Measurements from ENCODE around the gene HSP90AA1. TPM values are rescaled to one million over a fixed set of nuclear protein-coding genes. Genes with fewer than 3 reads are reported as not detected.
A peak's percentile ranks its signal among the peaks of the same experiment; 100 is the strongest.
"Not testable (repeated sequence)": the region's sequence is repeated elsewhere in the genome, so short reads cannot be mapped to it uniquely, and the experiment has no call there.

Gene HSP90AA1
- total RNA-seq: 1,000 to 10,000 TPM; 1,385 to 1,509 (median 1,444) TPM

- Mint-ChIP-seq H3K4me1 (ENCODE audit: low read depth) (peaks cover 55% of the 10 kb centered on the region), H3K4me3 (peak within 1 kb of the TSS; percentile 99), H3K9me3 (no peaks in the 10 kb centered on the region), H3K36me3 (ENCODE audit: insufficient read depth) (peaks cover 40% of the 10 kb centered on the region), H3K27me3 (ENCODE audit: low read depth) (no peaks in the 10 kb centered on the region)
- ATAC-seq: peak; percentile 80 to 81
- peak; percentile 94 for DNase-seq
These were observed at the start of gene HSP90AA1 for GRCh38 chr14:102086972-102087761. TSS of gene HSP90AA1 (minus strand) at chr14:102087044. CDS start at chr14:102086378, 666 bp downstream.

DNA sequence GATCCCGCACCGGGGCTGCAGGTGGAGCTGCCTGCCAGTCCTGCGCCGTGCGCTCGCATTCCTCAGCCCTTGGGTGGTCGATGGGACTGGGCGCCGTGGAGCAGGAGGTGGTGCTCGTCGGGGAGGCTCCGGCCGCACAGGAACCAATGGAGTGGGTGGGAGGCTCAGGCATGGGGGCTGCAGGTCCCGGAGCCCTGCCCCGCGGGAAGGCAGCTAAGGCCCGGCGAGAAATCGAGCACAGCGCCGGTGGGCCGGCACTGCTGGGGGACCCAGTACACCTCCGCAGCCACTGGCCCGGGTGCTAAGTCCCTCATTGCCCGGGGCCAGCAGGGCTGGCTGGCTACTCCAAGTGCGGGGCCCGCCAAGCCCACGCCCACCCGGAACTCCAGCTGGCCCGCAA lies 48.6 kb upstream of the HSP90AA1 start:
- DNase-seq; ATAC-seq; H3K27me3 Mint-ChIP-seq (ENCODE audit: low read depth); H3K9me3 Mint-ChIP-seq; H3K36me3 Mint-ChIP-seq (ENCODE audit: insufficient read depth); H3K4me3 Mint-ChIP-seq: not testable (repeated sequence)
- H3K4me1 Mint-ChIP-seq (ENCODE audit: low read depth): peaks cover 11% of the 10 kb centered on the region

- H3K4me1 Mint-ChIP-seq (ENCODE audit: low read depth): peaks cover 10% of the 10 kb centered on the region
- not testable (repeated sequence) for H3K27me3 Mint-ChIP-seq (ENCODE audit: low read depth); DNase-seq; H3K36me3 Mint-ChIP-seq (ENCODE audit: insufficient read depth); ATAC-seq; H3K4me3 Mint-ChIP-seq; H3K9me3 Mint-ChIP-seq
These were observed 47.9 kb upstream of the HSP90AA1 start for GRCh38 chr14:102134719-102135118.

DNA sequence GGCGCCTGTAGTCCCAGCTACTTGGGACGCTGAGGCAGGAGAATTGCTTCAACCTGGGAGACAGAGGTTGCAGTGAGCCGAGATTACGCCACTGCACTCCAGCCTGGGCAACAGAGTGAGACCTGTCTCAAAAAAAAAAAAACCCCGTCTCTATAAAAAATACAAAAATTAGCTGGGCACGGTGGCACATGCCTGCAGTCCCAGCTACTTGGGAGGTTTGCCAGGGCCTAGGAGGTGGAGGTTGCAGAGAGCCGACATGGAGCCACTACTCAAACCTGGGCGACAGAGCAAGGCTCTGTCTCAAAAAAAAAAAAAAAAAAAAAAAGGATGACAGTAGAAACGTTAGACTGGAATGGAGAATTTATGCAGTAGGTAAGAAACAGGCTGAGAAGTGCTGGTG lies 47.2 kb upstream of the HSP90AA1 start:
- H3K27me3 Mint-ChIP-seq (ENCODE audit: low read depth); DNase-seq; H3K4me3 Mint-ChIP-seq; ATAC-seq; H3K9me3 Mint-ChIP-seq; H3K4me1 Mint-ChIP-seq (ENCODE audit: low read depth); H3K36me3 Mint-ChIP-seq (ENCODE audit: insufficient read depth): not testable (repeated sequence)

DNA sequence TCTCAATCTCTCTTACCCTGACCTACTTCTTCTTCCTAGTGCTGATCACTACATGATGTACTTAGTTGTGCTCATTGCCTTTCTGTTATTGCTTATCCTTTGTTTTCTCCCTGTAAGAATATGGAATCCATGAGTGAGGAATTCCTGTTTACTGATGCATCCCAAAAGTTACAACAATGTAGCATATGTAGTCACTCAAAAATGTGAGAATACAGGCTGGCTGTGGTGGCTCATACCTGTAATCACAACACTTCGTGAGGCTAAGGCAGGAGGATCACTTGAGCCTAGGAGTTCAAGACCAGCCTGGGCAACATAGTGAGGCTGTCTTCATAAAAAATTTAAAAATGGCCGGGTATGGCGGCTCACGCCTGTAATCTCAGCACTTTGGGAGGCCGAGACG lies 44.9 kb upstream of the HSP90AA1 start:
- no peak for ATAC-seq
- Mint-ChIP-seq H3K4me3 (no peak overlapping the region), H3K36me3 (ENCODE audit: insufficient read depth) (peaks cover 8% of the 10 kb centered on the region), H3K27me3 (ENCODE audit: low read depth) (no peaks in the 10 kb centered on the region), H3K4me1 (ENCODE audit: low read depth) (no peaks in the 10 kb centered on the region), H3K9me3 (no peaks in the 10 kb centered on the region)
- DNase-seq: no peak

DNA sequence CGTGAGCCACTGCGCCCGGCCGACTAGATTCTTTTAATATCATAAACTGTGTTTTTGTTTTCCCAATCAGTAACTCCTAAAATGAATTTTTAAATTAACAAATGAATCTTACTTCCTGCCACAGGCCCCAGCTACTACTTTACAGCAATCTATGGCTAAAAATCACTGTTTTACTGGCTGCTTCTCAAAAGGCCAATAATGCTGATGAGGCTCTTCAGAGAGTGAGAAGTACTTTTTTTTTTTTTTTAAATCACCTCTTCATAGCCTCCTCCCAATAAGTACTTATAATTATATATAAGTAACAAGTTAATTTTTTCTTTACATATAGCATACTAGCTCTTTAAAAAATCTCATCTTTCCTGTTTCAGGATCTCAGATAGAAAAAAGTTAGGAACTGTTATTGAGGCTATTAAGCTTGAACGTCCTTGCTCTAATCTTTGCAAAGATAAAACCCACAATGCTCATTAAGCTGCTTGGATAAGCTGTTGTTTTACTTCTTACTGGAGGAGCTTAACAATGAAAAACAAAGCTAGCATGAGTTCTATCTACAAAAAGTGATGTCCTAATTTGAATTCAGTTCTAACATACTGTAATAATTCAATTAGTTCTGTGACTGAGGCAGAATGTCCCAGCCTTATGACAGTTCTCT lies 40.1 kb upstream of the HSP90AA1 start:
- ATAC-seq: no peak
- Mint-ChIP-seq H3K4me1 (ENCODE audit: low read depth) (no peaks in the 10 kb centered on the region), H3K9me3 (no peaks in the 10 kb centered on the region), H3K4me3 (no peak overlapping the region), H3K27me3 (ENCODE audit: low read depth) (no peaks in the 10 kb centered on the region), H3K36me3 (ENCODE audit: insufficient read depth) (peaks cover 3% of the 10 kb centered on the region)
- DNase-seq: no peak

DNA sequence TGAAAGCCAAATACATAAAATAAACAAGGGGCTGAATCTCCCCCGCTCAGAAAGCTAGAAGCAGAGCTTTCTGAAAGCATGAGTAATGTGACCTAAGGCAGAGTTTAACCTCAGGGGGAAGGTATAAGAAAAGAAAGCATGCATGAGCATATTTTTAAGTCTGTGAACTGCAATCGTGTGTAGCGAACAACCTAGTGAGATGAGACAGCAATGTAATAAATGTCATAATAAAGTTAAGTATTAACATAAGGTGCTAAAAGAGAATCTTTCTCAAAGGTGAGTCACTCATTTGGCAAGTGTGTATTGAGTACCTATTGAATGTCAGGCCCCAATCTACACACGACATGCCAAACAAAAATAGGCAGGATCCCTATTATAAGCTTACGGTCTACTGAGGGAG lies 38.7 kb upstream of the HSP90AA1 start:
- H3K4me1 Mint-ChIP-seq (ENCODE audit: low read depth): no peaks in the 10 kb centered on the region
- H3K27me3 Mint-ChIP-seq (ENCODE audit: low read depth): no peaks in the 10 kb centered on the region
- peaks cover 2% of the 10 kb centered on the region for H3K36me3 Mint-ChIP-seq (ENCODE audit: insufficient read depth)
- DNase-seq (no peak), ATAC-seq (no peak)
- H3K9me3 Mint-ChIP-seq: no peaks in the 10 kb centered on the region
- no peak overlapping the region for H3K4me3 Mint-ChIP-seq

- DNase-seq: no peak
- no peaks in the 10 kb centered on the region for H3K9me3 Mint-ChIP-seq
- H3K27me3 Mint-ChIP-seq (ENCODE audit: low read depth): no peaks in the 10 kb centered on the region
- peaks cover 2% of the 10 kb centered on the region for H3K36me3 Mint-ChIP-seq (ENCODE audit: insufficient read depth)
- H3K4me3 Mint-ChIP-seq: no peak overlapping the region
- H3K4me1 Mint-ChIP-seq (ENCODE audit: low read depth): no peaks in the 10 kb centered on the region
- ATAC-seq: no peak
These were observed 37.6 kb upstream of the HSP90AA1 start for GRCh38 chr14:102124419-102124818.

DNA sequence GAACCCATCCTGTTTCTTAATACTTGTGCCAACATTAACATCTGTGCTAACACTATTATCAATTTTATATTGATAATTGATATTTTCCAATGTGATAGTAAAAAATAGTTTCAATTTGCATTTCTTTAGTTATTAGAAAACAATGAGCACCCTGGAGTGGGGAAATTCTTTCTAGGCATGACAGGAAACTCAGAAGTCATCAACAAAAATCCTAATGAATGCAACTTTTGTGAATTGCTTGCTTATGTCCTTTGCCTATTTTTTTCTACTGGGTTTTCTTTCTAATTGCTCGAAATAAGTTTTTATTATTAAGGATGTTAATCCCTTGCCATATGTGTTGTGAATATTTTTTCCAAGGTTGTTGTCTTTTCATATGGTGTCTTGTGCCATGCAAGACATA lies 34.7 kb upstream of the HSP90AA1 start:
- Mint-ChIP-seq H3K9me3 (no peaks in the 10 kb centered on the region), H3K27me3 (ENCODE audit: low read depth) (no peaks in the 10 kb centered on the region), H3K4me3 (no peak overlapping the region), H3K36me3 (ENCODE audit: insufficient read depth) (peaks cover 1% of the 10 kb centered on the region), H3K4me1 (ENCODE audit: low read depth) (no peaks in the 10 kb centered on the region)
- no peak for ATAC-seq
- no peak for DNase-seq

- Mint-ChIP-seq H3K9me3 (no peaks in the 10 kb centered on the region), H3K4me3 (no peak overlapping the region), H3K4me1 (ENCODE audit: low read depth) (no peaks in the 10 kb centered on the region), H3K27me3 (ENCODE audit: low read depth) (no peaks in the 10 kb centered on the region), H3K36me3 (ENCODE audit: insufficient read depth) (peaks cover 1% of the 10 kb centered on the region)
- ATAC-seq (no peak), DNase-seq (no peak)
These were observed 34.0 kb upstream of the HSP90AA1 start for GRCh38 chr14:102120888-102121287.

- no peaks in the 10 kb centered on the region for H3K9me3 Mint-ChIP-seq
- no peaks in the 10 kb centered on the region for H3K27me3 Mint-ChIP-seq (ENCODE audit: low read depth)
- H3K4me3 Mint-ChIP-seq: no peak overlapping the region
- DNase-seq (no peak), ATAC-seq (no peak)
- H3K36me3 Mint-ChIP-seq (ENCODE audit: insufficient read depth): peaks cover 1% of the 10 kb centered on the region
- no peaks in the 10 kb centered on the region for H3K4me1 Mint-ChIP-seq (ENCODE audit: low read depth)
These were observed 31.0 kb upstream of the HSP90AA1 start for GRCh38 chr14:102117852-102118251.

GRCh38 chr14:102116361-102117180 lies 29.7 kb upstream of the HSP90AA1 start:
- Mint-ChIP-seq H3K36me3 (ENCODE audit: insufficient read depth) (peaks cover 1% of the 10 kb centered on the region), H3K27me3 (ENCODE audit: low read depth) (no peaks in the 10 kb centered on the region), H3K4me1 (ENCODE audit: low read depth) (no peaks in the 10 kb centered on the region), H3K4me3 (no peak overlapping the region), H3K9me3 (no peaks in the 10 kb centered on the region)
- DNase-seq (no peak), ATAC-seq (no peak)

DNA sequence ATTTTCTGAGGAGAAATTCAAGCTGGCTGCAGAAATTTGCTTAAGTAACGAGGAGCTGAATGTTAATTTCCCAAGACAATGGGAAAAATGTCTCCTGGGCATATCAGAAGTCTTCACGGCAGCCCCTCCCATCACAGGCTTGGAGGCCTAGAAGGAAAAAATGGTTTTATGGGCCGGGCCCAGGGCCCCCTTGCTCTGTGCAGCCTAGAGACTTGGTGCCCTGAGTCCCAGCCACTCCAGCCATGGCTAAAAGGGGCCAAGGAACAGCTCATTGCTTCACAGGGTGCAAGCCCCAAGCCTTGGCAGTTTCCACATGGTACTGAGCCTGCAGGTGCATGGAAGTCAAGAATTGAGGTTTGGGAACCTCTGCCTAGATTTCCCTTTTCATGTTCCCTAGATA lies 24.3 kb upstream of the HSP90AA1 start:
- no peak for DNase-seq
- no peak for ATAC-seq
- H3K27me3 Mint-ChIP-seq (ENCODE audit: low read depth): no peaks in the 10 kb centered on the region
- no peaks in the 10 kb centered on the region for H3K4me1 Mint-ChIP-seq (ENCODE audit: low read depth)
- H3K9me3 Mint-ChIP-seq: no peaks in the 10 kb centered on the region
- H3K36me3 Mint-ChIP-seq (ENCODE audit: insufficient read depth): no peaks in the 10 kb centered on the region
- H3K4me3 Mint-ChIP-seq: no peak overlapping the region

DNA sequence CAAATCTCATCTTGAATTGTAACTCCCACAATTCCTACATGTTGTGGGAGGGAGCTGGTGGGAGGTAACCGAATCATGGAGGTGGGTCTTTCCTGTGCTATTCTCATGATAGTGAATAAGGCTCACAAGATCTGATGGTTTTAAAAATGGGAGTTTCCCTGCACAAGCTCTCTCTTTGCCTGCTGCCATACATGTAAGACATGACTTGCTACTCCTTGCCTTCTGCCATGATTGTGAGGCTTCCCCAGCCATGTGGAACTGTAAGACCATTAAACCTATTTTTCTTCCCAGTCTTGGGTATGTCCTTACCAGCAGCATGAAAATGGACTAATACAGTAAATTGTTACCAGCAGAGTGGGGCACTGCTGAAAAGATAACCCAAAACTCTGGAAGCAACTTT lies 22.5 kb upstream of the HSP90AA1 start:
- not testable (repeated sequence) for ATAC-seq; H3K4me1 Mint-ChIP-seq (ENCODE audit: low read depth); H3K36me3 Mint-ChIP-seq (ENCODE audit: insufficient read depth); H3K9me3 Mint-ChIP-seq; H3K4me3 Mint-ChIP-seq; H3K27me3 Mint-ChIP-seq (ENCODE audit: low read depth); DNase-seq
